K562 (cell line): ENCODE data around the gene SPINK5. TPM values are rescaled to one million over a fixed set of nuclear protein-coding genes. Genes with fewer than 3 reads are reported as not detected.
A peak's percentile ranks its signal among the peaks of the same experiment; 100 is the strongest.

Experiments
- ATAC-seq: fragments of 200-7000 bp; cut with Tn5 transposase; 3 replicates; pipeline ENCODE4 v1.9.1; 2020; ENCODE audit warnings: moderate library complexity
- BruUV-seq: library from RNA; stranded (reverse); fragments of 400-500 nt; replicated peaks from 2 replicates; lab custom pipeline; 2021; lab: Mats Ljungman, UMichigan
- CTCF ChIA-PET: fragments of 300-600 bp; formaldehyde crosslinking; extraction: SDS; loops from one replicate; lab custom pipeline; 2021; ENCODE audit warnings: low intra/inter-chr PET ratio; lab: Yijun Ruan, JAX
- POLR2A ChIA-PET: fragments of 300-600, 350-650 bp; sonication (Branson Sonifier 250); formaldehyde crosslinking; extraction: SDS; loops from one replicate; lab custom pipeline; 2021; ENCODE audit warnings: antibody characterized with exemption, inconsistent platforms; lab: Yijun Ruan, JAX
- DNase-seq, 4 experiments: peaks; one replicate each; pipeline versions ENCODE4 v3.0.0 to v3.0.0-alpha.2; 2011 to 2018; ENCODE audit warnings: low spot score in 3 of 4, mixed read lengths in 3 of 4; ENCODE audit errors: extremely low read depth in 1 of 4
- FAIRE-seq: peaks from 2 replicates; lab custom pipeline; 2011; peaks lifted over from hg19 to GRCh38; lab: Jason Lieb, UNC
- H2AFZ ChIP-seq: 2 replicates; pipeline ENCODE4 v1.6.0; 2011; ENCODE audit warnings: low read depth, low read length, control low read depth, inconsistent platforms
- H3K27ac ChIP-seq: fragments of 200-600 bp; 3 replicates; pipeline ENCODE4 v1.8.0; 2011; ENCODE audit warnings: low read depth, mild to moderate bottlenecking, control low read depth, inconsistent platforms, low read length, moderate library complexity, mixed read lengths; ENCODE audit errors: extremely low read depth
- H3K27me3 ChIP-seq, 2 experiments: fragments of 300-600 bp in 1 of 2; 2 replicates in 1 of 2; 3 replicates in 1 of 2; pipeline versions ENCODE4 v1.6.0 to v1.8.0; 2011; ENCODE audit warnings: inconsistent platforms in 2 of 2, low read length in 2 of 2, mild to moderate bottlenecking in 1 of 2, mixed read lengths in 1 of 2, moderate library complexity in 1 of 2; ENCODE audit not compliant: control insufficient read depth in 2 of 2, insufficient read depth in 2 of 2
- H3K36me3 ChIP-seq: fragments of 300-600 bp; 3 replicates; pipeline ENCODE4 v1.8.0; 2011; ENCODE audit warnings: mild to moderate bottlenecking, low read length, inconsistent platforms; ENCODE audit not compliant: control insufficient read depth, insufficient read depth
- H3K4me1 ChIP-seq, 2 experiments: fragments of 200-600 bp in 1 of 2; replicated peaks in 1 of 2; 2 replicates in 1 of 2; 3 replicates in 1 of 2; pipeline versions ENCODE4 v1.5.1 to v1.8.0; 2011; ENCODE audit warnings: inconsistent platforms in 2 of 2, low read length in 2 of 2, mild to moderate bottlenecking in 1 of 2, mixed read lengths in 1 of 2, moderate library complexity in 1 of 2; ENCODE audit not compliant: control insufficient read depth in 2 of 2, insufficient read depth in 2 of 2
- H3K4me2 ChIP-seq: 2 replicates; pipeline ENCODE4 v1.6.1; 2011; ENCODE audit warnings: low read length, control low read depth, inconsistent platforms, mixed read lengths; ENCODE audit not compliant: insufficient read depth
- H3K4me3 ChIP-seq: fragments of 200-600 bp; sonication (generic), shearing (Covaris generic); 2 replicates; pipeline ENCODE4 v1.5.1; 2016; ENCODE audit warnings: control low read depth, inconsistent platforms
- H3K79me2 ChIP-seq: fragments of 200-600 bp; 3 replicates; pipeline ENCODE4 v1.8.0; 2011; ENCODE audit warnings: low read length, inconsistent platforms; ENCODE audit not compliant: control insufficient read depth, insufficient read depth
- H3K9ac ChIP-seq, 2 experiments: 2 replicates each; pipeline versions ENCODE4 v1.6.0 to v1.6.1; 2011; ENCODE audit warnings: low read depth in 2 of 2, low read length in 2 of 2, control low read depth in 1 of 2, inconsistent platforms in 1 of 2, mild to moderate bottlenecking in 1 of 2, mixed read lengths in 1 of 2; ENCODE audit not compliant: insufficient read depth in 1 of 2
- H3K9me1 ChIP-seq: one replicate; pipeline ENCODE4 v1.6.0; 2011; ENCODE audit warnings: inconsistent platforms, mild to moderate bottlenecking, low read length, moderate library complexity; ENCODE audit not compliant: control insufficient read depth, insufficient read depth
- H3K9me3 ChIP-seq: replicated peaks from 2 replicates; pipeline ENCODE4 v1.5.1; 2011; ENCODE audit warnings: low read depth, low read length, inconsistent platforms; ENCODE audit not compliant: control insufficient read depth, insufficient read depth
- H4K20me1 ChIP-seq: replicated peaks from 2 replicates; pipeline ENCODE4 v1.6.1; 2011; ENCODE audit warnings: low read length, inconsistent platforms, mixed read lengths; ENCODE audit not compliant: control insufficient read depth, insufficient read depth
- CEBPB ChIP-seq: fragments of 450-650 bp; IDR thresholded peaks from 2 replicates; pipeline ENCODE4 v1.6.1; 2016; ENCODE audit warnings: missing genetic modification characterization, missing compliant biosample characterization
- CHCHD3 ChIP-seq: fragments of 250-450 bp; sonication (Bioruptor Pico); IDR thresholded peaks from 2 replicates; pipeline ENCODE4 v2.1.2; 2022; ENCODE audit warnings: mild to moderate bottlenecking
- POLR2A ChIP-seq: fragments of 450-650 bp; conservative IDR thresholded peaks from 2 replicates; pipeline ENCODE4 v1.6.1; 2016
- POLR2AphosphoS5 ChIP-seq: IDR thresholded peaks from 2 replicates; pipeline ENCODE4 v1.6.1; 2011; ENCODE audit warnings: mild to moderate bottlenecking, low read depth, low read length, moderate library complexity; ENCODE audit not compliant: control insufficient read depth, insufficient read depth
- ZBTB49 ChIP-seq: sonication (generic); formaldehyde crosslinking; IDR thresholded peaks from 2 replicates; pipeline ENCODE4 v1.8.0; 2022; ENCODE audit warnings: missing genetic modification reagents, mild to moderate bottlenecking, borderline replicate concordance
- ZNF184 ChIP-seq: sonication (generic); formaldehyde crosslinking; IDR thresholded peaks from 2 replicates; pipeline ENCODE4 v1.5.0; 2020; ENCODE audit warnings: missing genetic modification reagents
- in situ Hi-C: fragments of 300-500 bp; cut with MboI; formaldehyde crosslinking; loops from 4 replicates; pipeline ENCODE4 v1.15.0; 2018; ENCODE audit warnings: inconsistent platforms, mixed read lengths
- intact Hi-C: fragments of 100-400 bp; cut with micrococcal nuclease; formaldehyde crosslinking; loops from 2 replicates; pipeline ENCODE4 v1.14.2; 2022
- polyA plus RNA-seq, 8 experiments: library from polyadenylated mRNA; depleted of rRNA in 4 of 8; stranded (reverse) in 5 of 8; unstranded in 3 of 8; fragments of >200 nt; fragmentation: Nextera tagmentation in 2 of 8; fragmentation: Illumina TruSeq in 1 of 8; extraction: Ambion mirVana in 2 of 8; extraction: Trizol in 1 of 8; gene quantifications; 2 replicates each; pipeline versions ENCODE4 v1.2.1 to v1.2.3, GENCODE V29; 2011 to 2014; ENCODE audit warnings: inconsistent platforms in 1 of 8, missing spikeins in 1 of 8
- total RNA-seq, 7 experiments: library from RNA; depleted of rRNA in 6 of 7; stranded (reverse); fragments of >200 nt in 6 of 7; fragmentation: Illumina TruSeq in 2 of 7; extraction: Trizol in 2 of 7; gene quantifications; 2 replicates each; pipeline versions ENCODE4 v1.2.1 to v1.2.3, GENCODE V29; 2011 to 2021; ENCODE audit warnings: low replicate concordance in 1 of 7

Gene SPINK5
- total and polyA plus RNA-seq, 9 of the 15 experiments (the other 6 are each of a cell fraction or from before 2014, with no cell fraction given) = 0.07 to 0.68 (median 0.16) TPM; not detected in 1

GRCh38 chr5:148084269-148084668, 20.5 kb downstream of the SPINK5 start (continued):
- TF ChIP-seq ZBTB49 (CRISPR knock-in tag) (no peak), ZNF184 (no peak), CHCHD3 (CRISPR knock-in tag) (no peak), POLR2AphosphoS5 (no peak)

- Histone ChIP-seq H3K9ac (no peak overlapping the region), H3K4me3 (no peak overlapping the region), H4K20me1 (no peaks in the 10 kb centered on the region), H3K4me2 (no peak overlapping the region), H3K9me3 (no peaks in the 10 kb centered on the region), H3K9me1 (no peaks in the 10 kb centered on the region), H3K79me2 (no peaks in the 10 kb centered on the region), H3K27me3 (no peaks in the 10 kb centered on the region), H2AFZ (no peak overlapping the region), H3K36me3 (no peaks in the 10 kb centered on the region), H3K4me1 (no peaks in the 10 kb centered on the region), H3K27ac (no peak overlapping the region)
- ChIA-PET POLR2A (no interaction called here), CTCF (no interaction called here)
- no peak for TF ChIP-seq POLR2A
- TF ChIP-seq CEBPB (tag) = peak; percentile 22; the same call in 1 of the 2 replicates
- in situ Hi-C loops = no loop called here
- ATAC-seq (no peak), FAIRE-seq (no peak), DNase-seq (no peak)
- intact Hi-C loops = no loop called here
- BruUV-seq = no TSS peak
Measured at GRCh38 chr5:148085310-148085709, 21.5 kb downstream of the SPINK5 start.
